ENCODE results near the gene CALY. TPM values are rescaled to one million over a fixed set of nuclear protein-coding genes. Genes with fewer than 3 reads are reported as not detected.

The CALY gene
- total RNA-seq, 1 donor = not detected

- Histone ChIP-seq H3K27ac (ENCODE audit: low read depth, low read length) (no peak overlapping the region), H3K36me3 (ENCODE audit: insufficient read depth, low read length) (peaks cover 63% of the 10 kb centered on the region), H3K4me3 (ENCODE audit: insufficient read depth, low read length) (no peak overlapping the region), H2AFZ (ENCODE audit: low read length) (no peak overlapping the region), H3K9me3 (ENCODE audit: low read depth, low read length) (no peaks in the 10 kb centered on the region), H3K4me1 (ENCODE audit: insufficient read depth, low read length) (peaks cover 18% of the 10 kb centered on the region), H4K20me1 (ENCODE audit: insufficient read depth, low read length) (peaks cover 9% of the 10 kb centered on the region), H3K27me3 (ENCODE audit: insufficient read depth, low read length) (no peaks in the 10 kb centered on the region), H3K79me2 (ENCODE audit: insufficient read depth, low read length) (no peaks in the 10 kb centered on the region), H3K4me2 (ENCODE audit: insufficient read depth, low read length) (no peak overlapping the region)
- DNase-seq (ENCODE audit: insufficient read length, low spot score, missing footprints) = no peak
- TF ChIP-seq CTCF (IDR thresholded peaks at IDR 0.05; ENCODE audit: extremely low read depth, low read depth, low read length) = no peak
These were observed 41.0 kb downstream of the CALY start for GRCh38 chr10:133295426-133296320.

GRCh38 chr10:133294189-133294588 lies 42.5 kb downstream of the CALY start:
- Histone ChIP-seq H2AFZ (ENCODE audit: low read length) (no peak overlapping the region), H3K27me3 (ENCODE audit: insufficient read depth, low read length) (no peaks in the 10 kb centered on the region), H3K27ac (ENCODE audit: low read depth, low read length) (no peak overlapping the region), H4K20me1 (ENCODE audit: insufficient read depth, low read length) (peaks cover 6% of the 10 kb centered on the region), H3K4me3 (ENCODE audit: insufficient read depth, low read length) (no peak overlapping the region), H3K9me3 (ENCODE audit: low read depth, low read length) (no peaks in the 10 kb centered on the region), H3K4me2 (ENCODE audit: insufficient read depth, low read length) (no peak overlapping the region), H3K79me2 (ENCODE audit: insufficient read depth, low read length) (no peaks in the 10 kb centered on the region), H3K4me1 (ENCODE audit: insufficient read depth, low read length) (peaks cover 18% of the 10 kb centered on the region), H3K36me3 (ENCODE audit: insufficient read depth, low read length) (peaks cover 58% of the 10 kb centered on the region)
- no peak for TF ChIP-seq CTCF (IDR thresholded peaks at IDR 0.05; ENCODE audit: extremely low read depth, low read depth, low read length)
- DNase-seq (ENCODE audit: insufficient read length, low spot score, missing footprints) = no peak

GRCh38 chr10:133293810-133294119 lies 42.9 kb downstream of the CALY start:
- Histone ChIP-seq H3K4me1 (ENCODE audit: insufficient read depth, low read length) (peaks cover 18% of the 10 kb centered on the region), H4K20me1 (ENCODE audit: insufficient read depth, low read length) (peaks cover 6% of the 10 kb centered on the region), H3K4me2 (ENCODE audit: insufficient read depth, low read length) (no peak overlapping the region), H3K9me3 (ENCODE audit: low read depth, low read length) (no peaks in the 10 kb centered on the region), H3K4me3 (ENCODE audit: insufficient read depth, low read length) (no peak overlapping the region), H3K27me3 (ENCODE audit: insufficient read depth, low read length) (no peaks in the 10 kb centered on the region), H3K36me3 (ENCODE audit: insufficient read depth, low read length) (peaks cover 58% of the 10 kb centered on the region), H3K27ac (ENCODE audit: low read depth, low read length) (peak overlapping the region; percentile 35), H2AFZ (ENCODE audit: low read length) (no peak overlapping the region), H3K79me2 (ENCODE audit: insufficient read depth, low read length) (no peaks in the 10 kb centered on the region)
- DNase-seq (ENCODE audit: insufficient read length, low spot score, missing footprints) = no peak
- no peak for TF ChIP-seq CTCF (IDR thresholded peaks at IDR 0.05; ENCODE audit: extremely low read depth, low read depth, low read length)

GRCh38 chr10:133292919-133293809 lies 43.5 kb downstream of the CALY start:
- Histone ChIP-seq H4K20me1 (ENCODE audit: insufficient read depth, low read length) (peaks cover 6% of the 10 kb centered on the region), H3K4me3 (ENCODE audit: insufficient read depth, low read length) (peak overlapping the region; percentile 33), H3K4me1 (ENCODE audit: insufficient read depth, low read length) (peaks cover 18% of the 10 kb centered on the region), H3K4me2 (ENCODE audit: insufficient read depth, low read length) (peak overlapping the region; percentile 65), H3K36me3 (ENCODE audit: insufficient read depth, low read length) (peaks cover 57% of the 10 kb centered on the region), H3K79me2 (ENCODE audit: insufficient read depth, low read length) (no peaks in the 10 kb centered on the region), H3K9me3 (ENCODE audit: low read depth, low read length) (no peaks in the 10 kb centered on the region), H2AFZ (ENCODE audit: low read length) (no peak overlapping the region), H3K27me3 (ENCODE audit: insufficient read depth, low read length) (no peaks in the 10 kb centered on the region), H3K27ac (ENCODE audit: low read depth, low read length) (peak overlapping the region; percentile 35)
- TF ChIP-seq CTCF (IDR thresholded peaks at IDR 0.05; ENCODE audit: extremely low read depth, low read depth, low read length) = no peak
- peak; percentile 99 for DNase-seq (ENCODE audit: insufficient read length, low spot score, missing footprints)

All from osteoblast (primary cell).